ENCODE results near the gene ADAMTS18. TPM values are rescaled to one million over a fixed set of nuclear protein-coding genes. Genes with fewer than 3 reads are reported as not detected.
"Not testable (repeated sequence)": the region's sequence is repeated elsewhere in the genome, so short reads cannot be mapped to it uniquely, and the experiment has no call there.

The ADAMTS18 gene
- total RNA-seq, result not detected

- Mint-ChIP-seq H3K27ac (no peak within 1 kb of the TSS), H3K4me1 (ENCODE audit: low read depth) (no peaks in the 10 kb centered on the region), H3K36me3 (ENCODE audit: insufficient read depth in 2 of 2) (peaks cover 0 to 2% of the 10 kb centered on the region in 2 donors), H3K9me3 (no peaks in the 10 kb centered on the region), H3K27me3 (ENCODE audit: low read depth) (peaks cover 52% of the 10 kb centered on the region), H3K4me3 (no peak within 1 kb of the TSS)
- DNase-seq (no peak), ATAC-seq (replicated peaks in 1 of 2) (no peak)
Observed at GRCh38 chr16:77434530-77435271, at the start of gene ADAMTS18. Gene ADAMTS18, minus strand, starts transcription at chr16:77435034. Its CDS starts 339 bp downstream, at chr16:77434695.

- no peak for ATAC-seq (replicated peaks in 1 of 2)
- Mint-ChIP-seq H3K27ac (no peak overlapping the region), H3K9me3 (peaks cover 0 to 2% of the 10 kb centered on the region in 2 donors)
Observed at GRCh38 chr16:77480681-77481315, 46.0 kb upstream of the ADAMTS18 start.

GRCh38 chr16:77472262-77472661 is 37.4 kb upstream of the ADAMTS18 start:
- no peaks in the 10 kb centered on the region for H3K36me3 Mint-ChIP-seq (ENCODE audit: insufficient read depth in 2 of 2)
- no peaks in the 10 kb centered on the region for H3K4me1 Mint-ChIP-seq (ENCODE audit: low read depth)
- H3K27me3 Mint-ChIP-seq (ENCODE audit: low read depth), result peaks cover 22% of the 10 kb centered on the region
- ATAC-seq (replicated peaks in 1 of 2), result no peak
- no peak for DNase-seq
- H3K4me3 Mint-ChIP-seq, result no peak overlapping the region
- H3K9me3 Mint-ChIP-seq, result peaks cover 0 to 2% of the 10 kb centered on the region in 2 donors
- H3K27ac Mint-ChIP-seq, result no peak overlapping the region

More at GRCh38 chr16:77480681-77481315, 46.0 kb upstream of the ADAMTS18 start:
- no peak overlapping the region for H3K4me3 Mint-ChIP-seq
- peaks cover 5% of the 10 kb centered on the region for H3K27me3 Mint-ChIP-seq (ENCODE audit: low read depth)
- no peaks in the 10 kb centered on the region for H3K36me3 Mint-ChIP-seq (ENCODE audit: insufficient read depth in 2 of 2)
- no peaks in the 10 kb centered on the region for H3K4me1 Mint-ChIP-seq (ENCODE audit: low read depth)
- DNase-seq, result no peak

DNA sequence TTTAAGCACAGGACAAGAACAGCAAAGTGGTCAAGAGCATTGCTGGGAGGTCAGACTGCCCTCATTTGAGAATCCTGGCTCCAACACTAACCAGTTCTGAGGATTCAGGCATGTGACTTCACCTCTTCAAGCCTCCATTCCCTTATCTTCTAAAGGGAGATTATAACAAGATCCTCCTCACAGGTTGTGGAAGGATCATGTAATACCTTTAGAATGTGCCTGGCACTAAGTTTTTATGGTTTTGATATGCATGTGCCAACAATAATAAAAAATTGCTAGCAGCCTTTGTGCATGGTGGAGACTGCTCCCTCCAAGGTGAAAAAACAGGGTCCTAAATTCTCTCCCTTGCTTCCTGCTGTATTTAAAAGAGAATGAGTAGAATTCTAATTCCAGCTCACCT is 36.0 kb upstream of the ADAMTS18 start:
- no peak for DNase-seq
- Mint-ChIP-seq H3K36me3 (ENCODE audit: insufficient read depth in 2 of 2) (no peaks in the 10 kb centered on the region), H3K4me3 (no peak overlapping the region), H3K27me3 (ENCODE audit: low read depth) (peaks cover 22% of the 10 kb centered on the region), H3K9me3 (peaks cover 0 to 2% of the 10 kb centered on the region in 2 donors), H3K27ac (no peak overlapping the region), H3K4me1 (ENCODE audit: low read depth) (no peaks in the 10 kb centered on the region)
- ATAC-seq (replicated peaks in 1 of 2), result no peak

DNA sequence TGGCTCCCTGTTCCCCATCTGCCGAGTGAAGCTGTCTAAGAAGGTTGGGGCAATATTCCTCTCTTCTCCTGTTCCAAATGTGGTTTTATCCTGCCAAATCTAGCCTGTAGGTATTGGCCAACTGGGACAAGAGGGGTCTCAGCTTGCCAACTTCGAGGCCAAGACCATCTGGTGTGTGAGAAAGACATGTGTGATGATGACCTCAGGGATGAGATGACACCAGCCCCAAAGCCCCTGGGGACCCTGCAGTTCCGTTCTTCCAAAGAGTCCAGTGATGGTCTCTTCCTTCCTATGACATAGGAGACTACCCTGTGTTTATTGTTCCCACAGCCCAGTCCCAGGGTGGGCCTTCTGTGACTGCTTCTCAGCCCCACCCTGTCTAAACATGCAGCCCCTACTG is 34.8 kb upstream of the ADAMTS18 start:
- Mint-ChIP-seq H3K4me3 (no peak overlapping the region), H3K4me1 (ENCODE audit: low read depth) (no peaks in the 10 kb centered on the region), H3K27ac (no peak overlapping the region), H3K9me3 (peaks cover 0 to 2% of the 10 kb centered on the region in 2 donors), H3K36me3 (ENCODE audit: insufficient read depth in 2 of 2) (no peaks in the 10 kb centered on the region), H3K27me3 (ENCODE audit: low read depth) (peaks cover 22% of the 10 kb centered on the region)
- DNase-seq (no peak), ATAC-seq (replicated peaks in 1 of 2) (no peak)

DNA sequence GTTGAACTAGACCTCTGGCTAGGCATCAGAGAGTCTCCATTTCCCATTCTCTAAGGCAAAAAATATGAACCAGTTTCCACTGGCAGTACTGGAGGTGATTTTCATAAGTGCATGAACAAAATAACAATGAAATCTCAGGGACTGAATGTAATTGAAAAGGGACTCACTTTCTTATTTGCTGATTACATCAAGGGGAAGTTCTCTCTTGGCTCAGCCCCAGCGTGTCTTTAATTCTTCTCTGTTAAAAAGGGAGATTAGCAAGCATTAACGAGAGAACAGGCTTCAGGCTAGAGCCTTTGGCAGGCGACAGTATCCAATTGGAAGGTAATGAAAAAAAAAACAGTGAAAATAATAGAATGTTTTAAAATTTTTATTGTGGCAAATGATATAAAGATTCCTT is 34.0 kb upstream of the ADAMTS18 start:
- Mint-ChIP-seq H3K4me1 (ENCODE audit: low read depth) (no peaks in the 10 kb centered on the region), H3K4me3 (no peak overlapping the region), H3K9me3 (peaks cover 0 to under 1% of the 10 kb centered on the region in 2 donors), H3K27me3 (ENCODE audit: low read depth) (peaks cover 17% of the 10 kb centered on the region), H3K36me3 (ENCODE audit: insufficient read depth in 2 of 2) (no peaks in the 10 kb centered on the region), H3K27ac (no peak overlapping the region)
- ATAC-seq (replicated peaks in 1 of 2) (no peak), DNase-seq (no peak)

DNA sequence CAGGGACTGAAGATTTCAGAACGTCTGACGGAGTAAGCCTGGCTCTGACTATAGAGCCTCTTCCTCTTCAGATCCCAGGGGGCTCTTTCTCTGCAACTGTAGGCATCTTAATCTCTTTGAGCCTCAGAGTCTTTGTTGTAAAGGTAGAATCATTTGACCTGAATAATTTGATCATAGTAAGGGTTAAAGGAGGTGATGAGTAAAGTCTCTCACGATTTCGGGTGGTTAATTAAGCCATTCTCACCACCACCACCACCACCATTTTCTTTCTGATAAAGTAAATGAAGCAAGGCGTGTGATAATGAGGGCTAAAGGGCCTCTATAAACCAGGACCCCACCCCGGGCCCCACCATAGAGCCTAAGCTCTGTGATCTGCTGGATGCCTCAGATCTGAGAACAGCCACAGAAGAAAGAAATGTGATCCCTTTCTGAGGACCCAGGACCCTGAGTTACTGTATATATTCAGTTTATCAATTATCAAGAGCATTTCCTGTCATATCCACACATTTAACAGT is 33.0 kb upstream of the ADAMTS18 start:
- no peaks in the 10 kb centered on the region for H3K36me3 Mint-ChIP-seq (ENCODE audit: insufficient read depth in 2 of 2)
- ATAC-seq (replicated peaks in 1 of 2), result no peak
- peaks cover 7% of the 10 kb centered on the region for H3K27me3 Mint-ChIP-seq (ENCODE audit: low read depth)
- no peak overlapping the region for H3K27ac Mint-ChIP-seq
- DNase-seq, result no peak
- H3K4me3 Mint-ChIP-seq, result no peak overlapping the region
- no peaks in the 10 kb centered on the region for H3K4me1 Mint-ChIP-seq (ENCODE audit: low read depth)
- no peaks in the 10 kb centered on the region for H3K9me3 Mint-ChIP-seq

DNA sequence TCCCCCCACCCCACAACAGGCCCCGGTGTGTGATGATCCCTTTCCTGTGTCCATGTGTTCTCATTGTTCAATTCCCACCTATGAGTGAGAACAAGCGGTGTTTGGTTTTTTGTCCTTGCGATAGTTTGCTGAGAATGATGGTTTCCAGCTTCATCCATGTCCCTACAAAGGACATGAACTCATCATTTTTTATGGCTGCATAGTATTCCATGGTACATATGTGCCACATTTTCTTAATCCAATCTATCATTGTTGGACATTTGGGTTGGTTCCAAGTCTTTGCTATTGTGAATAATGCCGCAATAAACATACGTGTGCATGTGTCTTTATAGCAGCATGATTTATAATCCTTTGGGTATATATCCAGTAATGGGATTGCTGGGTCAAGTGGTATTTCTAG is 28.8 kb upstream of the ADAMTS18 start:
- ATAC-seq (replicated peaks in 1 of 2); H3K36me3 Mint-ChIP-seq (ENCODE audit: insufficient read depth in 2 of 2); H3K27me3 Mint-ChIP-seq (ENCODE audit: low read depth); DNase-seq; H3K4me3 Mint-ChIP-seq; H3K27ac Mint-ChIP-seq; H3K9me3 Mint-ChIP-seq; H3K4me1 Mint-ChIP-seq (ENCODE audit: low read depth): not testable (repeated sequence)

GRCh38 chr16:77462894-77463293 is 28.1 kb upstream of the ADAMTS18 start:
- peaks cover 5% of the 10 kb centered on the region for H3K27me3 Mint-ChIP-seq (ENCODE audit: low read depth)
- H3K36me3 Mint-ChIP-seq (ENCODE audit: insufficient read depth in 2 of 2), result no peaks in the 10 kb centered on the region
- ATAC-seq (replicated peaks in 1 of 2), result no peak
- DNase-seq, result no peak
- no peak overlapping the region for H3K4me3 Mint-ChIP-seq
- no peaks in the 10 kb centered on the region for H3K9me3 Mint-ChIP-seq
- H3K27ac Mint-ChIP-seq, result no peak overlapping the region
- no peaks in the 10 kb centered on the region for H3K4me1 Mint-ChIP-seq (ENCODE audit: low read depth)

GRCh38 chr16:77459534-77460254 is 24.9 kb upstream of the ADAMTS18 start:
- H3K4me3 Mint-ChIP-seq, result no peak overlapping the region
- H3K27me3 Mint-ChIP-seq (ENCODE audit: low read depth), result peaks cover 11% of the 10 kb centered on the region
- H3K36me3 Mint-ChIP-seq (ENCODE audit: insufficient read depth in 2 of 2), result no peaks in the 10 kb centered on the region
- no peak overlapping the region for H3K27ac Mint-ChIP-seq
- H3K9me3 Mint-ChIP-seq, result no peaks in the 10 kb centered on the region
- H3K4me1 Mint-ChIP-seq (ENCODE audit: low read depth), result no peaks in the 10 kb centered on the region
- DNase-seq (no peak), ATAC-seq (replicated peaks in 1 of 2) (no peak)

DNA sequence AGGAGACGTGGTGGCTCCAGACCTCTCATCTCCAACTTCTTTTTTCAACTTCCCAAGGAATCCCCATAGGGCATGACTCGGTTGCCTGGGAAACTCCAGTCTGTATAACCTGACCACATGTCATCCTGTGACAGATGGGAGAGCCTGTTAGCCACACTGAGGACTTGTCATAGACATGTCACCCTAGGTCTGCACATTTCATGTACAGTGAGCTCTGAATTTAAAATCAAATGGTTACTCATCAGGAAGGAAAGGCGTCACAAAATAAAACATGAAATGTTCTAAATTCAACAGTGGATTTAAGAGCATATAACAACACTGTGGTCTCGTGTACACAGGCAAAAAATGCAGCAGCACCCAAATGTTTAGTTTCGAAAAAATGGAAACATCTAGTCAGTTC is 22.2 kb upstream of the ADAMTS18 start:
- Mint-ChIP-seq H3K27ac (no peak overlapping the region), H3K4me3 (no peak overlapping the region), H3K27me3 (ENCODE audit: low read depth) (peaks cover 11% of the 10 kb centered on the region), H3K4me1 (ENCODE audit: low read depth) (no peaks in the 10 kb centered on the region), H3K9me3 (peaks cover 0 to 1% of the 10 kb centered on the region in 2 donors), H3K36me3 (ENCODE audit: insufficient read depth in 2 of 2) (peaks cover 0 to 2% of the 10 kb centered on the region in 2 donors)
- ATAC-seq (replicated peaks in 1 of 2), result no peak
- DNase-seq, result no peak

- peaks cover 0 to 1% of the 10 kb centered on the region in 2 donors for H3K9me3 Mint-ChIP-seq
- H3K27ac Mint-ChIP-seq, result no peak overlapping the region
- no peak overlapping the region for H3K4me3 Mint-ChIP-seq
- DNase-seq (no peak), ATAC-seq (replicated peaks in 1 of 2) (no peak)
- H3K27me3 Mint-ChIP-seq (ENCODE audit: low read depth), result peaks cover 5% of the 10 kb centered on the region
- H3K36me3 Mint-ChIP-seq (ENCODE audit: insufficient read depth in 2 of 2), result peaks cover 0 to 2% of the 10 kb centered on the region in 2 donors
- no peaks in the 10 kb centered on the region for H3K4me1 Mint-ChIP-seq (ENCODE audit: low read depth)
Observed at GRCh38 chr16:77452243-77452642, 17.4 kb upstream of the ADAMTS18 start.
